GM12875 (cell line): ENCODE results near the gene CRADD.
"Not testable (repeated sequence)": the region's sequence is repeated elsewhere in the genome, so short reads cannot be mapped to it uniquely, and the experiment has no call there.

Experiments used
- H3K4me3 ChIP-seq: one replicate; pipeline ENCODE4 v1.5.1; 2011; ENCODE audit warnings: low read depth, low read length, control low read depth
- TF ChIP-seq, protein P1 (sequence below): IDR thresholded peaks from 2 replicates; pipeline ENCODE4 v1.5.1; 2011; ENCODE audit warnings: low read depth, mild to moderate bottlenecking, control low read depth, inconsistent platforms, low read length, moderate library complexity, borderline replicate concordance; ENCODE audit not compliant: insufficient read depth

The CRADD gene

DNA sequence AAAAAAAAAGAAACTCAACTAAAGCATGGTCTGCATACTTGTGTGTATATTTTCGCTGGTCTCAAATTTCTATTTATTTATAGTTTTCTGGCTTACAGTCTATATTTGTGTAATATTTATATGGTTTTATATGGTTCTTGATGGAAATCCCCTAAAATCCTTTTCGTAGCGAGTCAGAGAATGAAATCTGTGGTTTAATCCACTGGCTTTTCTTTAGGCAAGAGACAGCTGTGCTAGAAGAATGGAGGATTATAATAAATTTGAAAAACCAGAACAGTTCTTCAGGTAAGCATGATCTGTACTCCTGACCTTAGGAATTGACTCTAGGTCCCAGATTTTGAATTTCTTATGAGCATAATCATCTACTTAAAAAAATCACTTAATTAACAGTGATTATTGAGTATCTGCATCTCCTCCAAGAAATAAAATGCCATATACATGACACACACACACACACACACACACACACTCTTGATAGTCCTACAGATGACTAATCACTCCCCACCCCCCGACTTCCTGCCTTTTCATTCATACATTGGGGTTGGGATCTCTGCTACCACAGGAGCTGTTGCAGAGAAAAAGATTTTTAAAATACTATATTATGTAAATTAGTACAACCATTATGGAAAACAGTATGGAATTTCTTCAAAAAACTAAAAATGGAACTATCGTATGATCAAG, 113.4 kb downstream of the CRADD start:
- TF ChIP-seq, protein P1, sequence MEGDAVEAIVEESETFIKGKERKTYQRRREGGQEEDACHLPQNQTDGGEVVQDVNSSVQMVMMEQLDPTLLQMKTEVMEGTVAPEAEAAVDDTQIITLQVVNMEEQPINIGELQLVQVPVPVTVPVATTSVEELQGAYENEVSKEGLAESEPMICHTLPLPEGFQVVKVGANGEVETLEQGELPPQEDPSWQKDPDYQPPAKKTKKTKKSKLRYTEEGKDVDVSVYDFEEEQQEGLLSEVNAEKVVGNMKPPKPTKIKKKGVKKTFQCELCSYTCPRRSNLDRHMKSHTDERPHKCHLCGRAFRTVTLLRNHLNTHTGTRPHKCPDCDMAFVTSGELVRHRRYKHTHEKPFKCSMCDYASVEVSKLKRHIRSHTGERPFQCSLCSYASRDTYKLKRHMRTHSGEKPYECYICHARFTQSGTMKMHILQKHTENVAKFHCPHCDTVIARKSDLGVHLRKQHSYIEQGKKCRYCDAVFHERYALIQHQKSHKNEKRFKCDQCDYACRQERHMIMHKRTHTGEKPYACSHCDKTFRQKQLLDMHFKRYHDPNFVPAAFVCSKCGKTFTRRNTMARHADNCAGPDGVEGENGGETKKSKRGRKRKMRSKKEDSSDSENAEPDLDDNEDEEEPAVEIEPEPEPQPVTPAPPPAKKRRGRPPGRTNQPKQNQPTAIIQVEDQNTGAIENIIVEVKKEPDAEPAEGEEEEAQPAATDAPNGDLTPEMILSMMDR = no peak

DNA sequence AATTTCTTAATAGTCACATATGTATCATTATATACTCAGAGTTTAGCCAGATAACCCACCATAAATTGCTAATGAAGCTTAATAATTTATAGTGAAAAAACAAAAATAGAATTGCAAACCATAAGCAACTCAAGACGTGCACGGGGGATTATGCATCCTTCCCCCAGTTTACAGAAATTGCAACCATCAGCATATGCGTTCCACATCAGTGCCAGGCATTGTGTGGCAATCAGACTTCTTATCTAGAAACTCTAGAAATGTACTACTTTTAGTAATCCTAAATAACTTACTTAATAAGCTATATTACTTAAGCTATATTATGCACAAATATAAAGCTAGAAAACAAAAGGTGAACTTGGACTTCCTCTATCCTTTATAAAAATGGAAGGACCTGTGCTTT, 115.8 kb downstream of the CRADD start:
- TF ChIP-seq, protein P1 = no peak
- H3K4me3 ChIP-seq = no peak overlapping the region

More for the DNA sequence above, 113.4 kb downstream of the CRADD start:
- H3K4me3 ChIP-seq = no peak overlapping the region

DNA sequence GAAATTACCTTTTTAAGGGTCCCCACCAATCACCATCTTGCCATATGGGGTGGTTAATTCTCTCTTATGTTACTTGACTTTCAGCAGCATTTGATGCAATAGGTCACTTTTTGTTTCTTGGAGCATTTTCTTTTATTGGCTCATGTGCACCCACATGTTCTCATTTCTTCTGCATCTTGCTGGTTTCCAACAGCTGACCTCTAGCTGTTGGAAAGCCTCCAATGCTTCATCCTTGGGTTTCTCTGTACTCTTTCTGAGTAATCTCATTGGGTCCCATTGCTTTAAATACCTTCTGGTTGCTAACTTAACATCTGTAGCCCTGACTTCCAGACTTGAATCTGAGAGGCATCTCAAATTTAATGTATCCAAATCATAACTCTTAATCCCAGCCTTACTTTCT, 116.8 kb downstream of the CRADD start:
- TF ChIP-seq, protein P1 = no peak
- H3K4me3 ChIP-seq = no peak overlapping the region

DNA sequence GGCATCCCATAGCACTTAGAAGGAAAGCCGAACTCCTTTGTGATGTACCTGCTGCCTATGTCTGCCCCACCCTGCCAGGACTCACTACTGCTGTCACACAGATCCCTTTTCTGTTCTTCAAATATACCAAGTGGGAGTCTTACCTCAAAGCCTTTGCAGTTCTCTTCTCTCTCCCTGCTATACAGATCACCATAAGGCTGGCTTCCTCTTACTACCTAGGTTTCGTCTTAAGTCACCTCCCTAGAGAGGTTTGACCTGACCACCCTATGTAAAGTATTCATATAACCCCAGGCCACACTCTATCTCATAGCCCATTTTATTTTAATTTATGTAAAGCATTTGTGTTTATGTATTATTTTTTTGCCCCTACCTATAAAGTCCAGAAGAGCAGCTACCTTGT, 117.6 kb downstream of the CRADD start:
- TF ChIP-seq, protein P1 = no peak
- no peak overlapping the region for H3K4me3 ChIP-seq

DNA sequence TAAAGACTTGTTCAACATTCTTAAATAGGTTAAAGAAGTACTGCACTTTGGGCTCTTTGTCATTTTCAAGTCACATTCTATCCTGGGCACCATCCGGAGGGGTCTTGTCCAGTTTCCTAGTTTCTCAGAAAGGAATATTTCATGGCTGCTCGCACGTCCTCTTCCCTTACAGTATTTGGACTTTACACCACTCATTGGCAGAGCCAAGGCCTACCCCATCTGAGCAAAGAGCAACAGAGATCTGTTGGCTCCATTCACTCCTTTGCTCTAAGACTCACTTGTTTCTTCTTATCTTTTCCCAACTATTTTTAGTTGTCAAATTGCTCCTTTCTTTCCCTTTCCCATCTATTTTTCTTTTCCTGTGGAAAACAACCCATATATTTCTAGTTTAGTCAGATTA, 118.2 kb downstream of the CRADD start:
- TF ChIP-seq, protein P1 = no peak
- H3K4me3 ChIP-seq = no peak overlapping the region

DNA sequence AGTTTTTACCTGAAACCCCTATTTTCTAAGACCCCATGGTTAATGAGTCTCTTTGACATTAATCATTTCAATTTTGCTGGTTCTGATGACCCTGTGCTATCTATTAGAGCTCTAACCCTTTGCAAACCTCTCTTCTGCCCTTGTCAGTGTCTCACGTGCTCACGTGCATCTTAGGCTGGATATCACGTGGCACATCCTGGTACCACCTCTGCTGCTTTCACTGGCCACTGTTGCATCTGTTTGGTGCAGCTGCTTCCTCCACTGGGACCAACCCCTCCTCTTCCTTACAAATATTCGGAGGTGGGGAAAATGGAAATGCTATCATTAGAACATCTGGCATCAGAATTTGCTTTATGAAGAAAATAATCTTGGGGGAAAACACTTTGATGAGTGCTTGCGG, 119.6 kb downstream of the CRADD start:
- H3K4me3 ChIP-seq = no peak overlapping the region
- TF ChIP-seq, protein P1 = no peak

DNA sequence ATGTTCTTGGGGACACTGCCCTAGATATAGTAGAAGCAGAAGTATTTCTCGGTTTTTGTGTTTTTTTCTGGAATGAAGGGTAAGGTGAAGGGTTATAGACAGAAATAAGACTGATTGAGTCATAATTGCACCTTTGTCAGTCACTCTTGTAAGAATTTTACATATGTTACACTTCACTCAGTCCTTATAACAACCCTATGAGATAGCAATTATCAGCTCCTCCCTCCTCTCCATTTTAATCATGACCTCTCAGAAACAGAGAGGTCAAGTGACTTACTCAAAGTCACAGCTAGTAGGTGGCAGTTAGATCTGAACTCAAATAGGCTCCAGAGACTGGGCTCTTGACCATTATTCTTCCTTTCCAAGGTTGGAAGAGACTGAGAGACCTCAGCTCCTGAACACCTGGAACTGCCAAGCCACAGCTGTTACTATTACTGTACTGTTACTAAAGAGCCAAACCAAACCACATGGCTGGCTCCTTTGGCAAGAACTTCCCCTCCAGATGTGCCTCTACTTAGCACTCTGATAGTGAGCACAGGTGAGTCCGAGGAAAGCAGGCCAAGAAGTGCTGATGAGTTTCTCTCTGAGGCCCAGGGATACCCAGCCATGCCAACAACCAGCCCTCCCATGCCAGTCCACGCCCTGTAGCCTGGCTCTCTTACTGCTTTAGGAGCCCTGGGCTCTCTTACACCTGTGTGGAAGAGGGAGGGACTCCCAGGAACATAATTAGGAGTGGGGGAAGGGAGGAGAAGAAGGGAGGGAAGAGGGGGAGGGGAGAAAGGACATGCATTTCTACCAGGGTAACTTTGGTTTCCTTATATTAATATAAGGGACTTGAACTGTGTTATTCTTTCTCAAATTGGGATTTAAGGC, 121.3 kb downstream of the CRADD start:
- no peak overlapping the region for H3K4me3 ChIP-seq
- TF ChIP-seq, protein P1 = no peak

DNA sequence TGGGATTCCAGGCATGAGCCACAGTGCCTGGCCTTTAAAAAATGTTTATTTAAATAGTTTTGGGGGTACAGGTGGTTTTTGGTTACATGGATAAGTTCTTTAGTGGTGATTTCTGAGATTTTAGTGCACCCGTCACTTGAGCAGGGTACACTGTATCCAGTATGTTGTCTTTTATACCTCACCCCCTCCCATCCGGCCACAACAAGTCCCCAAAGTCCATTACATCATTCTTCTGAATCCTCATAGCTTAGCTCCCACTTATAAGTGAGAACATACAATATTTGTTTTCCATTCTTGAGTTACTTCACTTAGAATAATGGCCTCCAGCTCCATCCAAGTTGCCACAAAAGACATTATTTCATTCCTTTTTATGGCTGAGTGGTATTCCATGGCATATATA, 124.5 kb downstream of the CRADD start:
- H3K4me3 ChIP-seq = not testable (repeated sequence)
